Loucy (cell line): Measurements from ENCODE around the gene NPVF.

Source experiments
- H2AFZ ChIP-seq: fragments of 200-600 bp; sonication (generic); 2 replicates; pipeline ENCODE4 v1.6.0; 2016; ENCODE audit warnings: antibody characterized with exemption, mild to moderate bottlenecking, low read length, moderate library complexity
- H3F3A ChIP-seq: fragments of 200-600 bp; 2 replicates; pipeline ENCODE4 v1.6.0; 2016; ENCODE audit warnings: antibody characterized with exemption, low read depth, mild to moderate bottlenecking
- H3K27me3 ChIP-seq: fragments of 200-600 bp; sonication (generic); 2 replicates; pipeline ENCODE4 v1.6.1; 2014; ENCODE audit warnings: low read length, mild to moderate bottlenecking; ENCODE audit not compliant: insufficient read depth, poor library complexity, severe bottlenecking
- H3K36me3 ChIP-seq: fragments of 200-600 bp; sonication (generic); 2 replicates; pipeline ENCODE4 v1.6.1; 2016; ENCODE audit warnings: low read length; ENCODE audit not compliant: insufficient read depth
- H3K4me1 ChIP-seq: fragments of 200-600 bp; sonication (generic); 2 replicates; pipeline ENCODE4 v1.5.1; 2014; ENCODE audit warnings: low read length, mild to moderate bottlenecking; ENCODE audit not compliant: insufficient read depth, poor library complexity, severe bottlenecking
- H3K4me2 ChIP-seq: fragments of 200-600 bp; sonication (generic); 2 replicates; pipeline ENCODE4 v1.6.0; 2014; ENCODE audit warnings: antibody characterized with exemption, low read length, low read depth, mild to moderate bottlenecking; ENCODE audit not compliant: poor library complexity, severe bottlenecking
- H3K4me3 ChIP-seq: fragments of 200-600 bp; sonication (generic); 2 replicates; pipeline ENCODE4 v1.5.1; 2014; ENCODE audit warnings: low read length, mild to moderate bottlenecking, mixed read lengths; ENCODE audit not compliant: poor library complexity, severe bottlenecking
- H3K79me2 ChIP-seq: fragments of 200-600 bp; sonication (generic); 2 replicates; pipeline ENCODE4 v1.6.1; 2014; ENCODE audit warnings: low read length; ENCODE audit not compliant: insufficient read depth
- H3K9ac ChIP-seq: fragments of 200-600 bp; sonication (generic); 2 replicates; pipeline ENCODE4 v1.6.0; 2014; ENCODE audit warnings: mild to moderate bottlenecking, low read depth, low read length, moderate library complexity; ENCODE audit not compliant: poor library complexity, severe bottlenecking
- H3K9me2 ChIP-seq: fragments of 200-600 bp; sonication (generic); replicated peaks from 2 replicates; pipeline ENCODE4 v1.6.1; 2016; ENCODE audit warnings: low read depth, low read length, mixed read lengths
- H3K9me3 ChIP-seq: fragments of 200-600 bp; sonication (generic); 2 replicates; pipeline ENCODE4 v1.6.1; 2014; ENCODE audit warnings: mild to moderate bottlenecking, antibody characterized with exemption, low read length, low read depth; ENCODE audit not compliant: insufficient read depth
- H4K20me1 ChIP-seq: fragments of 200-600 bp; sonication (generic); 2 replicates; pipeline ENCODE4 v1.6.0; 2014; ENCODE audit warnings: antibody characterized with exemption, low read length, mild to moderate bottlenecking; ENCODE audit not compliant: insufficient read depth, poor library complexity, severe bottlenecking
- EZH2phosphoT487 ChIP-seq: fragments of 200-600 bp; IDR thresholded peaks from 2 replicates; pipeline ENCODE4 v1.6.1; 2018; ENCODE audit warnings: antibody characterized with exemption, mild to moderate bottlenecking, moderate library complexity, borderline replicate concordance
- TF ChIP-seq, protein P1 (sequence below): fragments of 200-600 bp; sonication (generic); conservative IDR thresholded peaks from 2 replicates; pipeline ENCODE4 v1.5.1; 2014; ENCODE audit warnings: mild to moderate bottlenecking, antibody characterized with exemption, low read length

NPVF gene

DNA sequence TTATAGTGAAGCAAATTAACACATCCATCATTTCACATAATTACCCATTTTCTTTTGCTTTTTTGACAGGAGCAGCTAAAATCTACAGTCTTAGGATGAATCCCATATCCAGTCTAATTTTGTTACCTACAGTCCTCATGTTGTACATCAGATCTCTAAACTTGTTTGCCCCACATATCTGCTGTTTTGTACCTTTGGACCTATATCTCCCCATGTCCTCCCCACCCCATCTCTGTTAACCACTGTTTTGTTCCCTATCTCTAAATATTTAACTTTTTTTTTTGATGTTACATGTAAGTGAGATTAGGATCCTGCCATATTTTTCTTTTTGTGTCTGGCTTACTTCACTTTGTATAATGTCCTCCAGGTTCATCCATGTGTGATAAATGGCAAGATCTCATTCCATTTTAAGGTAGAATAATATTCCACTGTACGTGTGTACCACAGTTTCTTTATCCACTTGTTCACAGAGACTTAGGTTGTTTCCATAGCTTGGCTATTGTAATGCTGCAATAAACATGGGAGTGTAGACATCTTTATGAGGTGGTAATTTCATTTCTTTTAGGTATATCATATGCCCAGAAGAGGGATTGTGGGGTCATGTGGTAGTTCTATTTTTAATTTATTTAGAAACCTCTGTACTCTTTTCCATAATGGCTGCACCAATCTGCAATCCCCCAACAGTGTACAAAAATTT lies 19.6 kb downstream of the NPVF start:
- no peaks in the 10 kb centered on the region for H3K4me1 ChIP-seq
- H3K9me2 ChIP-seq = no peaks in the 10 kb centered on the region
- H3K79me2 ChIP-seq = no peaks in the 10 kb centered on the region
- H3K27me3 ChIP-seq = peaks cover 4% of the 10 kb centered on the region
- no peaks in the 10 kb centered on the region for H3K36me3 ChIP-seq
- H3K9me3 ChIP-seq = 0 out of 2 replicates have a peak, but pooled peaks cover 5% of the 10 kb centered on the region
- TF ChIP-seq, protein P1, sequence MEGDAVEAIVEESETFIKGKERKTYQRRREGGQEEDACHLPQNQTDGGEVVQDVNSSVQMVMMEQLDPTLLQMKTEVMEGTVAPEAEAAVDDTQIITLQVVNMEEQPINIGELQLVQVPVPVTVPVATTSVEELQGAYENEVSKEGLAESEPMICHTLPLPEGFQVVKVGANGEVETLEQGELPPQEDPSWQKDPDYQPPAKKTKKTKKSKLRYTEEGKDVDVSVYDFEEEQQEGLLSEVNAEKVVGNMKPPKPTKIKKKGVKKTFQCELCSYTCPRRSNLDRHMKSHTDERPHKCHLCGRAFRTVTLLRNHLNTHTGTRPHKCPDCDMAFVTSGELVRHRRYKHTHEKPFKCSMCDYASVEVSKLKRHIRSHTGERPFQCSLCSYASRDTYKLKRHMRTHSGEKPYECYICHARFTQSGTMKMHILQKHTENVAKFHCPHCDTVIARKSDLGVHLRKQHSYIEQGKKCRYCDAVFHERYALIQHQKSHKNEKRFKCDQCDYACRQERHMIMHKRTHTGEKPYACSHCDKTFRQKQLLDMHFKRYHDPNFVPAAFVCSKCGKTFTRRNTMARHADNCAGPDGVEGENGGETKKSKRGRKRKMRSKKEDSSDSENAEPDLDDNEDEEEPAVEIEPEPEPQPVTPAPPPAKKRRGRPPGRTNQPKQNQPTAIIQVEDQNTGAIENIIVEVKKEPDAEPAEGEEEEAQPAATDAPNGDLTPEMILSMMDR = no peak
- TF ChIP-seq EZH2phosphoT487 = no peak
- no peak overlapping the region for H3K4me3 ChIP-seq
- no peak overlapping the region for H3K4me2 ChIP-seq
- H2AFZ ChIP-seq = no peak overlapping the region
- H3F3A ChIP-seq = no peaks in the 10 kb centered on the region
- H4K20me1 ChIP-seq = no peaks in the 10 kb centered on the region
- no peak overlapping the region for H3K9ac ChIP-seq

- Histone ChIP-seq H4K20me1 (no peaks in the 10 kb centered on the region), H3K4me1 (no peaks in the 10 kb centered on the region), H3K4me2 (no peak overlapping the region), H3K9me2 (no peaks in the 10 kb centered on the region), H3K36me3 (no peaks in the 10 kb centered on the region), H2AFZ (no peak overlapping the region), H3K27me3 (peaks cover 4% of the 10 kb centered on the region), H3K9me3 (0 out of 2 replicates have a peak, but pooled peaks cover 5% of the 10 kb centered on the region), H3K4me3 (no peak overlapping the region), H3F3A (no peaks in the 10 kb centered on the region), H3K79me2 (no peaks in the 10 kb centered on the region), H3K9ac (no peak overlapping the region)
- TF ChIP-seq, protein P1 = no peak
- no peak for TF ChIP-seq EZH2phosphoT487
Measured at GRCh38 chr7:25207887-25208286, 20.4 kb downstream of the NPVF start.

- TF ChIP-seq, protein P1 = no peak
- no peak for TF ChIP-seq EZH2phosphoT487
- Histone ChIP-seq H3K79me2 (no peaks in the 10 kb centered on the region), H3K27me3 (peaks cover 4% of the 10 kb centered on the region), H4K20me1 (no peaks in the 10 kb centered on the region), H3K36me3 (no peaks in the 10 kb centered on the region), H3K4me3 (no peak overlapping the region), H3F3A (no peaks in the 10 kb centered on the region), H3K9me3 (0 out of 2 replicates have a peak, but pooled peaks cover 5% of the 10 kb centered on the region), H3K9ac (no peak overlapping the region), H3K9me2 (no peaks in the 10 kb centered on the region), H3K4me1 (no peaks in the 10 kb centered on the region), H2AFZ (no peak overlapping the region), H3K4me2 (no peak overlapping the region)
Measured at GRCh38 chr7:25206765-25207164, 21.5 kb downstream of the NPVF start.
